Measurements from ENCODE around the gene OPA3.
A peak's percentile ranks its signal among the peaks of the same experiment; 100 is the strongest.
"Not testable (repeated sequence)": the region's sequence is repeated elsewhere in the genome, so short reads cannot be mapped to it uniquely, and the experiment has no call there.

Gene OPA3

DNA sequence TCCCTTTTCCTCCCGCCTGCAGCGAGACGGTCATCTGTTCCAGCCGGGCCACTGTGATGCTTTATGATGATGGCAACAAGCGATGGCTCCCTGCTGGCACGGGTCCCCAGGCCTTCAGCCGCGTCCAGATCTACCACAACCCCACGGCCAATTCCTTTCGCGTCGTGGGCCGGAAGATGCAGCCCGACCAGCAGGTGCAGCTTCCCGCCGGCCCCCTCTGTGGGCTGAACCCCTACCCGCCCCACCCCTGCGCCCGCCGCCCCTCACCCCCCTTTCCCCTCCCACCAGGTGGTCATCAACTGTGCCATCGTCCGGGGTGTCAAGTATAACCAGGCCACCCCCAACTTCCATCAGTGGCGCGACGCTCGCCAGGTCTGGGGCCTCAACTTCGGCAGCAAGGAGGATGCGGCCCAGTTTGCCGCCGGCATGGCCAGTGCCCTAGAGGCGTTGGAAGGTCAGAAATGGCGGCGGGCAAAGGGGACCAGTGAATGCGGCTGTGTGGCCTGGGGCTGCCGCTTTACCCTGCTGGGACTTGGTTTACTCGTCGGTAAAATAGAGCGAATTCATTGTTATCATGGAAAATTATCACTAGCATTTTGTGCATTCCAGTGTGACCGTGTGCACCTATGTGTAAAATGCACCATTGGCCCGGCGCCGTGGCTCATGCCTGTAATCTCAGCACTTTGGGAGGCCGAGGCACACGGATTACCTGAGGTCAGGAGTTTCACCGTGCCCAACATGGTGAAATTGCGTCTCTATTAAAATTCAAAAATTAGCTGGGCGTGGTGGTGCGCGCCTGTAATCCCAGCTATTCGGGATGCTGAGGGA lies 66.7 kb downstream of the OPA3 start:
- DNase-seq, result no peak

DNA sequence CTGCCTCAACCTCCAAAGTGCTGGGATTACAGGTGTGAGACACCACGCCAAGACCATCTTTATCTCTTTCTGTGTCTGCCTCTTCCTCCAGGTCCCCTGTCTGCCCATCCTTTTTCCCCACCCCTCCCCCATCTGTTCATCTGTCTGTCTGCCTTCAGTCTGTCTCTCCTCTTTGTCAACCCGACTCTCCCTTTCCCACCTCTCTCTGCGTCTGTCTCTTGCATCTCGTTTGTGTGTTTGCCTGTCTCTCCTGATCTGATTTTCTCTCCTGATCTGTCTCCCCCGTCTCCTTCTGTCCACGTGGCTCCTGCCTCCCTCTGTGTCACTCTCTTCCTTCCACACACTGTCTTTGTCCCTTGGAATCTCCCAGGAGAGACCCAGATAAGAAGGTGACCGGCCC lies 67.4 kb downstream of the OPA3 start:
- DNase-seq, result no peak

DNA sequence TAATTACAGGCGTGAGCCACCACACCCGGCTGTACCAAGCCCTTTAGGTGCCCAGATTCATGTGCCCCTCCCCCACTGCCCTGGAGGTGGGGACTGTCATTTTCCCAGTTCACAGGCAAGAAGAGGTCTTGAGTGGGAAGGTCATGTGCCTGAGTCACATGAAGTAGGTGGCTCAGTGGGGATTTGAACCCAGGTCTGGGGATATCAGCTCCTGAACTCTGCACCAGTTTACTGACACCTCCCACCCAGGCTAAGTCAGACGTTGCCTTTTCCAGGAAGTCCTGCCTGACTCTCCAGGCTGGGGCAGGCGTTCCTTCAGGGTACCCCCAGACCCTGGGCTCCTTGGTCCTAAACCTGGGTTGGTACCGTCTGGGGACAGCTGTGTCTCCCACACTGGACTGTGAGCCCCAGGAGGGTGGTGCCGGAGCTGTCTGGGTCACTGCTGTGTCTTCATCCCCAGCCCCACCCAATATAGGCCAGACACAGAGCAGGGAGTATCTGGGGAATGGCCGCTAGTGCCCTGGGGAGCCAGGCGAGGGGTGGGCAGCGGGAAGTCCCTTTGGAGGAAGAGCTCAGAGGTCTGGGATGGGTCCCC lies 68.7 kb downstream of the OPA3 start:
- DNase-seq, result peak in 1 of 2 experiments; percentile 26

DNA sequence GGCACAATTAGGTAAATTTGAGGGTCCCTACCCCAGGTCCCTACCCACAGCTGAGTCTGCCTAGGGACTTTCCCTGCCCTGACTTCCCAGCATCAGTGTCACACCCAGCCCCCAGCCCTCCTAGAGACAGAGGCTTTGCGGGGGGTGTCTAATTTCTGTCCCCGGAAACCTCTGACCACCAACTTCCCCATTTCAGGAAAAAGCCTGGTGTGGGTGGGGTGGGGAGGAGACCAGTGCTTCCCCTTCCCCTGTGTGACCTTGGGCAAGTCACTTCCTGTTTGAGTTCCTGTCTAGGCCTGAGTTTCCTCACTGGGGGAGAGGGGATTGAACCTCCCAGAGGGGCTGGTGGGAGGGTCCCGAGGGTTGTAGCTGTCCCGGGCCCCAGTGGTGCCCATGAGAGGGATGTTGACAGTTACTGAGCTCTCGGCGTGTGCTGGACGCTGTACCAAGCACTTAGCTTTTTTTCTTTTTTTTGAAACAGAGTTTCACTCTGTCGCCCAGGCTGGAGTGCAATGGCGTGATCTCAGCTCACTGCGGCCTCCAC lies 69.4 kb downstream of the OPA3 start:
- peak; percentile 96 for DNase-seq

DNA sequence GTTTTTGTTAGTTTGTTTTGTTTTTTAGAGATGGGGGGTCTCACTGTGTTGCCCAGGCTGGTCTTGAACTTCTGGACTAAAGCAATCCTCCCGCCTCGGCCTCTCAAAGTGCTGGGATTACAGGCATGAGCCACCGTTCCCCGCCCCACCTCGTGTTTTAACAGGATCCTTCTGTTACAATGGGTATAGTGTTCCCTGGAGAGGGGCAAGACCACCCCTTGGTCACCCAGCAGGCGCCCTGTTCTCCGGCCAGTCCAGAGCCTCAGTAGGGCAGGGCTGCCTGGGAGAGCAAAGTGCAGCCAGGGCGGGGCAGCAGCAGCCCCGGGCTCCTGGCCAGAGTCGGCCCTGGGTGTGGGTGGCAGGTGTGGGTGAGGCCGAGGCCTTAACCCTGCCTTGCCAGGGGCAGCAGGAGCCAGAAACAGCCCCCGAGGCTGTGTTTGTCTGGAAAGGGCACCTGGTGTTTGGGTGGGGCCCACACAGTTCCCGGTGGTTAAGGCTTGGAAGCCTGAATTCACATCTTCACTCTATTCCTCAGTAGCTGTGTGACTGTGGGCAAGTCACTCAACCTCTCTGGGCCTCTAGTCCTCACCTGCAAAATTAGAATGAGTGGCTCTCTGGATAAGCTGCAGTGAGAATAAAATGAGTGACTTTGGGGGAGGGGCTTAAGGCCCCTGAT lies 70.1 kb downstream of the OPA3 start:
- DNase-seq, result no peak

DNA sequence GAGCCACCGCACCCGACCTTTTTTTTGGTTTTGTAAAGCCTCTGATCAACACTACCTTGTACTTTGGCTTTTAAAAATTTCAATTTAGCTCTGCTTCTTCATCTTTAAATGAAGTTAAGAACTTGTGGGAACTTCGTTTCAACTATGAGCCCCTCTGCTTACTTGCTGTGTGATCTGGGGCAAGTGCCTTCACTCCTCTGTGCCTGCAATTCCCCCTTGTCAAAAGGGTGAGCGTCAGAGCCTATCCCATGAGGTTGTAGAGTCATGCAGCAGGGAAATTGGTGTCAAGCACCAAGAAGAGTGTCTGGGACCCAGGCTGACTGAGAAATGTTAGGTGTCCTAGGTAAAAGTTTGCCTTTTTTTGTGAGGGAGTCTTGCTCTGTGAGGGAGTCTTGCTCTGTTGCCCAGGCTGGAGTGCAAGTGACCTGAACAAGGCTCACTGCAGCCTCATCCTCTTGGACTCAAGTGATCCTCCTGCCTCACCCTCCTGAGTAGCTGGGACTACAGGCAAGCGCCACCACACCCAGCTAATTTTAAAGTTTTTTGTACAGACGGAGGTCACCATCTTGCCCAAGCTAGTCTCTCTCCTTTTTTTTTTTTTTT lies 71.6 kb downstream of the OPA3 start:
- DNase-seq, result no peak

DNA sequence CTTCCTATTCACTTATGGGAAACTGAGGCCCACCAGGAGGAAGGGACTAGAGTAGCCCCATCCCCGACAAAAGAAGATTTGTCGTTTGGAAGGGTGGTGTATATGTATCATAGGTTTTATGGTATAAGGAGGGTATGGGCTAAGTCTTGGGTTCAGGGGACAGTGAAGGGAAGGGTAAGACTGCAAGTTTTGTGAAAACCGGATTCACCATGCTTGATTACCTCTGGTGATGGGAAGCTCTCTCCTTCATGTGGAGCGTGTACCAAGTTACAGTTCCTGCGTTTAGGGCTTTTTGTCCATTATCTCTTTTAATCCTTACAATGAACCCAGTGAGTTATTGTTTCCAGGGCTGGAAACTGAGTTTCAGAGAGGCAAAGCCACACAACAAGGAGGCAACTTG lies 73.5 kb downstream of the OPA3 start:
- no peak for DNase-seq

DNA sequence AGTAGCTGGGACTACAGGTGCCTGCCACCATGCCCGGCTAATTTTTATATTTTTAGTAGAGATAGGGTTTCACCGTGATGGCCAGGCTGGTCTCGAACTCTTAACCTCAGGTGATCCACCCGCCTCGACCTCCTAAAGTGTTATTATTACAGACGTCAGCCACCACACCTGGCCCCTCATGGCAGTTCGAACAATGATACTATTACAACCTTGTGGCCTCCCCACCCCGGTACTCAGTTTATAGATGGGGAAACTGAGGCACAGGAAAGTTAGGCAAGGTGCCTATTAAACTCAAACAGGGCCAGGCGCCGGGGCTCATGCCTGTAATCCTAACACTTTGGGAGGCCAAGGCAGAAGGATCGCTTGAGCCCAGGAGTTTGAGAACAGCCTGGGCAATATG lies 74.2 kb downstream of the OPA3 start:
- not testable (repeated sequence) for DNase-seq

DNA sequence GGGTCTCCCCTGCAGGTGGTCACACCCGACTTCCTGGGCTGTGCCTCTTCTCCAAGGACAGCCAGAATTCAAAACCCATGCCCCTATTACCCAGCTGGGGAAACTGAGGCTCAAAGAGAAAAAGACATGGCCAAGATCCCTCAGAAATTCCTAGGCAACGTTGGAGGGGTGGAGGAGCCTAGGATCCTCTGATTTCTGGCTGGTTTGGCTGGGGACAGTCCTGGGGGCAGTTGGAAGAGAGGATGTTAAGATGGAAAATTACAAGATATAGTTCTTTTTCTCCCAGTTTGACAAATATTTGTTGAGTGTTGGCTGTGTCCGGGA lies 74.9 kb downstream of the OPA3 start:
- no peak for DNase-seq

DNA sequence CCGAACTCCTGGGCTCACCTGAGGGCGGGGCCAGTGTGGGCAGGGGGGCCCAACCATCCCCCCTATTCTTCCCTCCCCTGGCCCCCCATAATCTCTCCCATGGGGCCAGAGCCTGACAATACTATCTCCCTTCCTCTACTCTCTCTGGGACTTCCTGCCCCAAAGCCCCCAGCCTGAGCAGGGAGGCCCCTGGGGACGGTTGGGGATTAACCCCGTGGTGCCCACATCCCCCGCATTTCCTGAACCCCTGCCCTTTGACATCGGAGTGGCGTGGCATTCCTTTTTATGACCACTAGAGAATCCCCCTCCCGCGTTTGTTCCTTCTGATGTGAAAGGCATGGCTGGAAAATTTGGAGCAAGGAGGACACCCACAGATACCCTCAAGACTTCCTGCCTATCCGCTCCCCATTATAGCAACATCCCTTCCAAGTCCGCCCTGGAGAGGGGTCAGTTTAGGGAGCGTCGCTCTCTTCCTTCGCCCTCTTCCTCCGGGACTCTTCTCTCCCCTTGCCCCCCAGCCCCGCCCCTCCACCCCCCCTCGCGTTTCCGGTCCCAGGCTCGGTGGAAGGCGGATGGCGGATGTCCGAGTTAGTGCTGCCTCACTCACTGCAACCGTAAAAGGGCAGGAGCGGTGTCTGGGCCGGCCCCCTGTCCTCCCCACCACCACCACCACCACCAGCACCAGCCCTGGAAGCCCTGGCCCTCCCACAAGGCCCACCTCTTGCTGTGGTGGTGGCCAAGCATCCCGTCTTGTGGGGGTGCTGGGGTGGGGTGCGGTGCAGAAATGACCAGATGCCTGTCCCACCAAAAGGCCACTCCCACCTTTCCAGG lies 75.5 kb downstream of the OPA3 start:
- peak; percentile 53 to 54 for DNase-seq

DNA sequence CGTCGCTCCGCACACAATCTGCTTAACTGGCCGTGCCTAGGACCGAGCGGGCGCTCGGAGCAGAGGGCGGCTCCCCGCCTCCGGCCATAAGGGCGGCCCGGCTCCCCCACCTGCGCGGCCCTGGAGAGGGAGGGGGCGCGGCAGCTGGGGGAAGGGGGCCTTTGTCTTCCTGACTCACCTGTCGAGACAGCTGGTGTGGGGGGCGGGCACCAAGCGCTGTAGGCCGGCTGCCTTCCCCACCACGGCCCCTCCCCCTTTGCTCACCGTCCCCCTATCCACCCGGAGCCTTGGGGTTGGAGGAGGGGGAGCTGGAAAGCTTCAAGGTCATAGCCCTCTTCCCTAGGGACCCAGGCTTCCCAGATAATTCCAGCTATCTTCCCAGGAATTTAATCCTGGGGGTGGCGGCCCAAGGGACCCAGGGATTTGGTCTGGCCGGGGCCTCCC lies 76.2 kb downstream of the OPA3 start:
- no peak for DNase-seq

DNA sequence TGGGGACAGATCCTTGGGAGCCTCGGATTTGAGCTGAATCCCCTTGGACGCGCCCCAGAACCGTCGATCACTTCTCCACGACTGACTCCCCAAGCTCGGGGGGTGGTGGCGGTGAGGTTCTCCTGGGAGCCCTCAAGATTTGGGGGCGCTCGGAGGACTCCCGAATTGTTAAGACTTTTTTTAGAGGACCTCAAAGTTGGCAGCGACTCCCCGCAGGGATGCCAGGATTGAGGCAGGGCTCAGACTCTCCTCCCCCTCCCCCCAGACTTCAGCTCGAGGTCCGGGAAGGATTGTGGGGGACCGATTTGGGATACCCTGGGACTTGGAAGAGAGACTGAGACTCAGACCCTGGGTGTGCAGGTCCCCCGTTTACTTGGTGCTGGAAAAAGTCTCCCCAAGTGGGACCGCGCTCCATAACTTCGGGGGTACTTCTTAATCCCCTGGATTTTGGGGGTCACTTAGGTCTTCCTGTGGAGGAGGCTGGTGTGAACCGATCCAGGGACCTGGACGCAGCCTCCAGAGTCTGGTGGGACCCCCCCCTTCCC lies 76.7 kb downstream of the OPA3 start:
- no peak for DNase-seq

DNA sequence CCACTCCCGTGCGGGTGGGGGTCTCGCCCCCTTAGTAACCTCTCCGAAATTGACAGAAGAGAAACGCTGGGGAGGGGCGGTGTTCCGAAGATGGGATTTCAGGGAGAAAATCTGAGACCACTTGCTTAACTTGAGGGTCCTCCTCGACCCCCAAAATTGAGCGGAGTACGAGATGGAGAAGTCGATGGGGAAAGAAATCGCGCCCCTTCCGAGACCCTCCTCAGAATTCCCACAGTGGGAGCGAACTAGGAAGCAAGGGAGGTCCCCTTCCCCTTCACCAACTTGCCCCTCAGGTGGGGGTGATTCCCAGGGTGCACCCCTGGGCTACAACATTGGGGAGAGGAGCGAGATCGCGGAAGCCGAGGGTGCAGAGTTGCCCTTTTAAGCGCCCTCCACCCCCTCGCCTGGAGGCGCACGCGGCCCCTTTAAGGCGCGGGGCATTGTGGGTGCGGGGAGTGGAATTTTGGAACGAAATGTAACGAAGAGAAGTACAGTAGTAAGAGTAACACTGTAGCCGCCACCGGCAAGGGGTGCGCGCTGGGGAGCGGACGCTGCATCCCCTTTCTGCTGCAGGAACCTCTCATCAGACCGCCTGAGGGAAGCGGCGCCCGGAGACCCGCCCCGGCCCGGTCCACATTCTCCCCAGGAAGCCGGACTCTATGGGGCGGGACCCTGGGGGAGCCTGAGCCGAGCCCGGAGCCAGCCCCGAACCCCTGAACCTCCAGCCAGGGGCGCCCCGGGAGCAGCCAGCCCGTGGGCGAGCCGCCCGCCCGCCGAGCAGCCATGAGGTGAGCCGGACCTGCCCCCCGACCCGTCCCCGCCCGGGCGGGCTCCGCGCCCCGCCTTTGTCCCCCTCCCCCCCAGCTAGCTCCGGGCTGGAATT lies 77.4 kb downstream of the OPA3 start, which contains the start of gene VASP:
Gene VASP, plus strand, starts transcription at position 491 of the 883 bp plus-strand sequence. Its CDS starts 293 bp downstream, at position 784.
- peak; percentile 89 for DNase-seq

DNA sequence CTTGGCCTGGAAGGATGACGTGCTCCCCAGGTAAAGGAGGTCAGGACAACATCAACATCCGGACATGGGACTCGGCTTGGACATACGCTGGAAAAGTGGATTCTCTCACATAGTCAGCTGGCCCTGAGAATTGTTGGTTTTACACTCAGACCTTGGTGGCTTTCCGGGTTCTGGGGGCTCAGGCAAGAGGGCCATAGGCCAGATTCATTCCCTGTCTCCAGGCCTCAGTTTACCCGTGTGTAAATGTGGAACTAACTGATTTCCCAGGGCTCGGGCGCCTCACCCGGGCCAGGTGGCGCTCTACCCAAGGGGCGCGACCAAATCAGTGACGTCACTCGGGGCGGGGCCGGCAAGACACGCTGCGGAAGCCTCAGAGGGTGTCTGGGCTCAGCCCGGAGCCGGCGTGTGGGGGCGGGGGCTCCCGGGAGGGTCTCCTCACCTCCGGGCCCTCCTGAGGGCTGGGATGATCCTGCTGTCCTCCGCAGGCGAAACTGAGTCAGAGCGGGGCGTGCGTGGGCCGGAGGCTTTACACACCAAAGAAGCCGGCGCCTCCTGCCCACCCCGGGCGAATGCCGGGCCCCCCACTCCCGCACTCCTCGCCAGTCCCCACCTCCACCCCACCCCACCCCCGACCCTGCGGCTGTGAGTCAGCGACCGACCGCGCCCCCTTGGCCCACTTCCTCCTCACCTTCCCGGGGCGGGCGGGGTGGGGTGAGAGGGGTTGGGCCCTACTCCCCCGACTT lies 78.2 kb downstream of the OPA3 start:
- DNase-seq, result peak; percentile 76 to 78

DNA sequence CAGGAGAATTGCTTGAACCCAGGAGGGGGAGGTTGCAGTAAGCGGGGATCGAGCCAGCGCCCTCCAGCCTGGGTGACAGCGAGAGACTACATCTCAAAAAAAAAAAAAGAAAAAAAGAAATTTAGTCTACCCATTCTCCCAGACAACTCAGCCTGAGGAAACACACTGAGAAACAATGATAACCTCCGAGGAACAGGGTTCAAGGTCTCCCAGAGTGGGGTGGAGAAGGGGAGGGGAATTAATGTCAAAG lies 78.7 kb downstream of the OPA3 start:
- DNase-seq, result no peak

DNA sequence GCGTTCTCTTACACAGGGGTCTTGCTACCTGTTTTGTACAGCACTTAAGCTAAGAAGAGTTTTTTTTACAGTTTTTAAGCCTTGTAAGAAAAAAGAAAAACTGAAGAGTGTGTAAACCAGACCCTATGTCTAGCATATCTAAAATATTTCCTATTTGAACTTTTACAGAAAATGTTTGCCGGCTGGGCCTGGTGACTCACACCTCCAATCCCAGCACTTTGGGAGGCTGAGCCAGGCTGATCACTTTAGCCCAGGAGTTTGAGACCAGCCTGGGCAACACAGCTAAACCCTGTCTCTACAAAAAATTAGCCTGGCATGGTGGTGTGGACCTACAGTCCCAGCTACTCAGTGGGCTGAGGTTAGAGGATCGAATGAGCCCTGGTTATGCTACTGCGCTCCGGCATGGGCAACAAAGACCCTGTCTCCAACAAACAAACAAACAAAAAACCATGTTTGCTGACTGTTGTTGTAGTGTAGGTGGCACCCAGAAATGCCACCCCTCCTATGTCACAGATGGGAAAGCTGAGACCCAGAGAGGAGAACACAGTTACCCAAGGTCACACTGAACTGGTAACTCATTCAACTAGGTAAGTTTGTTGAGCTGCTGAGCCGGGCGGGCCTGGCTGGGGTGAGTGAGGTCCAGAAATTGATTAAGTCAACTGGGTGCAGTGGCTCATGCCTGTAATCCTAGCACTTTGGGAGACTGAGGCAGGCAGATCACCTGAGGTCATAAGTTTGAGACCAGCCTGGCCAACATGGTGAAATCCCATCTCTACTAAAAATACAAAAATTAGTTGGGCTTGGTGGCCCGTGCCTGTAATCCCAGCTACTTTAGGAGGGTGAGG lies 79.2 kb downstream of the OPA3 start:
- no peak for DNase-seq

DNA sequence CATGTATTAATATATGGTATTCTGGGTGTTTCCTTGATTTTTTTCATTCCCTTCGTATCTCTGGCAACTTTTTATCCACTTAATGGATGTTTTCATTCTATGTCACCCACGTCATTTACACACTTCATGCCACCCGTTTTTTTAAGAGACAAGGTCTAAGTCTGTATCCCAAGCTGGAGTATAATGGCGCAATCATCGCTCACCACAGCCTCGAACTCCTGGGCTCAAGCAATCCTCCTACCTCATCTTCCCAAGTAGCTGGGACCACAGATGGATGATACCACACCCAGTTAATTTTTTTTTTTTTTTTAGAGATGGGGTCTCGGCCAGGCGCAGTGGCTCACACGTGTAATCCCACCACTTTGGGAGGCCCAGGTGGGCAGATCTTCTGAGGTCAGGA lies 80.7 kb downstream of the OPA3 start:
- no peak for DNase-seq

DNA sequence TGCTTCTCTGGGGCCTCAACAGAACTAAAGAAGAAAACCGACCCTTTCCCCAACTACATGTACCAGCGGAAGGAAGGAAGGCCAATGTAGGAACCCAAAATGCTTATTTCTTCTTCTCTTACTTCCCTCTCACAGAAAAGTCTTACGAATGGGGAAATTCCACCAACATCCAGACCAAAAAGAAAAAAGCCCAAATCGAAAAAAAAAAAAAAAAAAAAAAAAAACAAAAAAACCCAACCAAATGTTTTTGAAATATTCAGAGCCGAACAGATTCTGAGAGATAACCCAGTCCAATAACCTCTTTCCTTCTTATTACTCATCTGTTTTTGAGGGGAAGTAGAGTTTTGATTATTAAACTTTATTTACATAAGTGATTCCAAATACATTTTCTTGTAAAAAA lies 82.5 kb downstream of the OPA3 start:
- no peak for DNase-seq

DNA sequence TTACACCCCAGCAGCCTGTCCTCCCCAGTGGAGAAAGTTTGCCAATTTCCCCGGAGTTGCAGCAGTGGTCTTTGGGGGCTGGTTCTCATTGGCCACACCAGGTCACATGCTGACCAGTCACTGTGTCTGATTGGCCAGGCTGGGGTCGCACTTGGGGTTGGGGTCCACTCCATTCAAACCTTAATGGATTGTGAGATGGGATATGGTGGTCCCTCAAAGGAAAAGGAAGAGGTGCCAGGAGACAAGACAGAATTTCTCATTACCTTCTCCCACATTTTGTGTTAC lies 82.9 kb downstream of the OPA3 start:
- DNase-seq, result no peak

Measured in Kasumi-1 (cell line).